Activated naive CD8-positive, alpha-beta T cell treated with anti-CD3 and anti-CD28 coated beads, Interleukin-2, amount 50 U/mL, for 24 hours (primary cell): ENCODE results near the gene DHRS13.
"Not testable (repeated sequence)": the region's sequence is repeated elsewhere in the genome, so short reads cannot be mapped to it uniquely, and the experiment has no call there.

Experiments used
- ATAC-seq: fragments of 150-1000 bp; cut with Tn5 transposase; one replicate; pipeline ENCODE4 v1.10.0; 2021
- DNase-seq: peaks from one replicate; pipeline ENCODE4 v3.0.0; 2021
- H3K27ac Mint-ChIP-seq: one replicate; pipeline ENCODE4 v1.8.0; 2021; ENCODE audit warnings: mild to moderate bottlenecking, mixed read lengths
- H3K27me3 Mint-ChIP-seq: one replicate; pipeline ENCODE4 v1.8.0; 2021; ENCODE audit warnings: mixed read lengths
- H3K36me3 Mint-ChIP-seq: one replicate; pipeline ENCODE4 v1.8.0; 2021; ENCODE audit warnings: low read depth, mixed read lengths
- H3K4me1 Mint-ChIP-seq: one replicate; pipeline ENCODE4 v1.8.0; 2021; ENCODE audit warnings: mixed read lengths
- H3K4me3 Mint-ChIP-seq: one replicate; pipeline ENCODE4 v1.8.0; 2021; ENCODE audit warnings: mild to moderate bottlenecking, moderate library complexity, mixed read lengths
- H3K9me3 Mint-ChIP-seq: one replicate; pipeline ENCODE4 v1.8.0; 2021; ENCODE audit warnings: mixed read lengths

The DHRS13 gene

DNA sequence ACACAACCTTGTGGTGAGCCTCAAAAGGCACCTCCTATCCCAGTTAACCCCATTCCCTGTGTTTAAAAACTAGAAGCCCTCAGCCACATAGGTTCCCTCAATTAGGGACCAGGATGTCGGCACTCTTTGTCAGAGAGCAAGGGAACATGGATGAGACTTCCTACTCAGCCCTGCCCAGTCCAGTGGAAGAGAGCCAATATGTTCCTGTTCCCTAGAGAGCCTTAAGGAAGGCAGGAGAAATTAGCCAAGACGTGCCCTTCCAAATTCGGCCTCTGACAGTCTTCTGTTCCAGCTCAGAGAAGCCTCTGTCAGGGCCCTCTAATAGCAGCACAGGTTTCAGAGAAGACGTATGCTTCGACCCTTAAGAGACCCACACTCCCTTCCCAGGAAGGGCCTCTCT lies 14.6 kb upstream of the DHRS13 start:
- ATAC-seq, result no peak
- no peaks in the 10 kb centered on the region for H3K27me3 Mint-ChIP-seq
- no peak for DNase-seq
- no peak overlapping the region for H3K4me3 Mint-ChIP-seq
- H3K4me1 Mint-ChIP-seq, result peaks cover 10% of the 10 kb centered on the region
- H3K36me3 Mint-ChIP-seq, result peaks cover 68% of the 10 kb centered on the region
- H3K27ac Mint-ChIP-seq, result no peak overlapping the region
- no peaks in the 10 kb centered on the region for H3K9me3 Mint-ChIP-seq

DNA sequence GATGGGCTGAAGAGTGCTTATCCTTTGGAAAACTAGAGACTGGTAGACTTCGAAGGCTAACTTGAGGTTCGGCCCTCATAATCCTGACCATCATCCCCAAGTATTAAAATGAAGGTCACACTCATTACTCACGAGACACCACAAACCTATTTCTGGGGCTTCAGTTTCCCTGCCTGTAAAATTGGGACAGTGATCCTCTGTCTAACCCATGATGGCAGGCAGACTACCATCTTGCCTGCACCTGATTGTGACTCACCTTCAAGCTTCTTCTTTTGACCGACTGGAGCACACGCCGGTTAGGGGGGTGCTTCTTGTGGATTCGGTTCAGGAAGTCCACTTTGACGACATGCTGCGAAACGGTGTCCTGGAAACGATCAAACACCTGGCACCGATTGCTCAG lies 14.2 kb upstream of the DHRS13 start:
- Mint-ChIP-seq H3K36me3 (peaks cover 70% of the 10 kb centered on the region), H3K4me3 (no peak overlapping the region), H3K27ac (no peak overlapping the region), H3K27me3 (no peaks in the 10 kb centered on the region), H3K9me3 (no peaks in the 10 kb centered on the region), H3K4me1 (peaks cover 10% of the 10 kb centered on the region)
- DNase-seq (no peak), ATAC-seq (no peak)

DNA sequence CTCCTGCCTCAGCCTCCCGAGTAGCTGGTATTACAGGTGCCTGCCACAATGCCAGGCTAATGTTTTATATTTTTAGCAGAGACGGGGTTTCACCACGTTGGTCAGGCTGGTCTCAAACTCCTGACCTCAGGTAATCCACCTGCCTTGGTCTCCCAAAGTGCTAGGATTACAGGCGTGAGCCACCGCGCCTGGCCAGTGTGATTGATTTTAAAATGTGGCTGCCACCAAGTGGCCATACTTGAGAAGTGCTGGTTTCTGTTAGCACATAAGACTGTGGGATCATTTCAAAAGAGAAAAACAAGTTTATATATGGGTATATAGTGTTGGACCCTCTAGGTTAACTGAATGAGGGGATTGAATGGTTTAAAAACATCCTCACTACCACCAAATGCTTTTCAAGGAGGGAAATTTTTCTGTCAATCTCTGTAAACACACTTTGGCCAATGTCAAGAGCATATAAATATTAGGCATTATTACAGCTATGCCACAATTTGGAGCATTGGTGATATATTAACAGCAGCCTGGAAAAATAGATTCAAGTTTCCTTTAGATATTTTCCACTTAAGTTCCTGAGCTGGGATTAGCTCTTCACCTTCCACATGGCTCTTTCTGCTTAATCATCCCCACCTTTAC lies 13.5 kb upstream of the DHRS13 start:
- H3K4me1 Mint-ChIP-seq, result peaks cover 10% of the 10 kb centered on the region
- no peaks in the 10 kb centered on the region for H3K9me3 Mint-ChIP-seq
- no peak overlapping the region for H3K4me3 Mint-ChIP-seq
- ATAC-seq, result peak; percentile 50
- peaks cover 66% of the 10 kb centered on the region for H3K36me3 Mint-ChIP-seq
- no peaks in the 10 kb centered on the region for H3K27me3 Mint-ChIP-seq
- no peak overlapping the region for H3K27ac Mint-ChIP-seq
- no peak for DNase-seq

DNA sequence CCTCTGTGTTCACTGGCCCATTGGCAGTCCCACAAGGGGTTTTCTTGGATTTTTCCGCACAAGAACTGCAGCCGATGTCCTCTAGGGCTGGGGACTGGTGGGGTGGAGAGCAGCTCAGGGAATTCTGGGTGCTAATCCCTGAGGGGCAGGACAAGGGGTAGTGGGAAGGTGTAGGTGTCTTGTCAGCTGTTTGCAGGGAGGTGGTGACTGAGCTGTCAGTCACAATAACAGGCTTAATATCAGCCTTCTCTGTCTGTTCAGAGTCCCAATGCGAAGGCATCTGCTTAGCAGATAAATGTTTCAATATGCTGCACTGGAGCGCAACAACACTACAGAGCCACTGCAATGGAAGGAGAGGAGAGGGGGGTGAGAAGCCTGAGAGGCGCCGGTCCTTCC lies 10.1 kb upstream of the DHRS13 start:
- no peak overlapping the region for H3K4me3 Mint-ChIP-seq
- peak overlapping the region; percentile 57 for H3K27ac Mint-ChIP-seq
- H3K36me3 Mint-ChIP-seq, result peaks cover 66% of the 10 kb centered on the region

DNA sequence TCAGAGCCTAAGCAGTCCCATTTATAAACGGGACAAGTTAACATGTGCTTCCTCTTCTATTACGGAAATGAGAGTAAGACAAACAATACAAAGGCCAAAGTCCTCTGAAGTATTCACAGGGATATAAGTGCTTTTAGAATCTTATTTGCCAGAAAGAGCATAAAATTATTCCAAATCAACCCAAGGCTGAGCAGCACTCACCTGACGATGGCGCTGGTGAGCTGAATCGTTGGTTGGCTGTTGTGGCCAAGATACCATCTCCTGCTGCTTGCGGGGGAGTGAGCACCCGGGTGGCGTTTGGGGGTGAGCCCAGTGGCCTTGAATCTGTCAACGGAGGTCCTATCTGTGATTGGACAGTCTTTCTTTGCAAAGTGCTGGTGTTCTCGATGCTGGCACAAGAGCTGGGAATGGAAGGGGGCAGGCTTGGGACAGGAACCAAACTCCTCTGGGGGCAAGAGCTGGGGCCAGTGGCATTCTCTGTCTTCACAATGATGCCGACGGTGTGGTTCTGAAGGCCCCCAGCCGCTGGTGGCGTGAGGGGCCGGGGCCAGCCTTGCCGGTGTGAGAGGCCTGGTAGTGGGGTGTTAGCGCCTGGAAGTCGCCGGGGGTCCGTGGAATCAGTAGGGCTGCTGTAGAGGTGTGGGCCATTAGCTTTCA lies 9.5 kb upstream of the DHRS13 start:
- DNase-seq (no peak), ATAC-seq (no peak)
- Mint-ChIP-seq H3K27me3 (no peaks in the 10 kb centered on the region), H3K9me3 (no peaks in the 10 kb centered on the region), H3K27ac (peak overlapping the region; percentile 57), H3K4me3 (no peak overlapping the region), H3K4me1 (peaks cover 10% of the 10 kb centered on the region), H3K36me3 (peaks cover 65% of the 10 kb centered on the region)

More for the DNA sequence above, 10.1 kb upstream of the DHRS13 start:
- DNase-seq (no peak), ATAC-seq (no peak)
- no peaks in the 10 kb centered on the region for H3K9me3 Mint-ChIP-seq
- no peaks in the 10 kb centered on the region for H3K27me3 Mint-ChIP-seq
- H3K4me1 Mint-ChIP-seq, result peaks cover 10% of the 10 kb centered on the region

DNA sequence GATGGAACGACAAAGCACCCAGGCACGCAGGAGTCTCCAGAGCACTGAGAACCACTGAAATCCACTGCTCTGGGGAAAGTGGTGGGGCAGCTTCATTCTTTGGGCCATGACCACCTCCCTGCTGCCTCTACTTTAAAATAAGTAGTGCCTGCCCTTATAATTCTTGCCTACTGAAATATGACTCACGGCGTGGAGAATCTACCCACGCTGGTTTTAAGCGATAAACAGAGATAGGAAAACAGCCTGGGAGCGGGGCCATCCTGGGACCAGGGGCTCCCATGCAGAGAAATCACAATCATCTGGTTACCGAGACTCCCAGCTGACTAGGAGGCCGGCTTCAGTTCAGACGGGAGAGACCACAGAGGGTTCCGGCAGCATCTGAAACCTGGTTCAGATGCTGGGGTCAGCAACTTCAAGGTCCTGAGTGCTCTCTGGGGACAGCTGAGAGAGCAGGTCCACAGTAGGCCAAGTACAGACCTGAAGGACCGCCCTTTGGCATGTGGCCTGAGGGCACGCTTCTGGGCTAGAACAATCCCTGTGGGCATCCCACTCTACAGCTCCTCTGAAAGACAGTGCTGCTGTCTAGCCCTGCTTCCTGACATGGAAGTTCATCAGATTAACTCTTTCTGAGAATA lies 8.6 kb upstream of the DHRS13 start:
- H3K27ac Mint-ChIP-seq, result no peak overlapping the region
- no peaks in the 10 kb centered on the region for H3K9me3 Mint-ChIP-seq

DNA sequence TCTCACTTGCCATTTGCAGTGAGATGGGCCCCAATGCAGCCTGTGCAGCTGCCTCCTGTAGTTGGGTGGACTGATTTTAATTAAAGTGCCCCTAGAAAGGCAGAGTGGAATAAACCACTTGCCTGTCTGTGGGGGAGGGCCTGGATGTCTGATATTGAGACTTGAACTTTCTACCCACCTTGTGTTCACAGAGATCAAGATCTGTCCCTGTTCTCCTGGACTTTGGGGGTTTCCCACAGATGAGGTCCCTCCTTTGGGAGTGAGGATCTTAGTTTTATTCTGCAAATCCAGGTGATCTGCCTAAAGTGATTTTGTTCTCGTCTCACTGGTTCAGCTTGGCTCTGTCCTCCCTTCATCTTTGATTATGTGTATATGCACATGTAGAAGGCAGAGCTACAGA lies 7.7 kb upstream of the DHRS13 start:
- ATAC-seq, result no peak
- Mint-ChIP-seq H3K4me1 (peaks cover 10% of the 10 kb centered on the region), H3K36me3 (peaks cover 49% of the 10 kb centered on the region), H3K9me3 (no peaks in the 10 kb centered on the region), H3K27ac (no peak overlapping the region), H3K27me3 (no peaks in the 10 kb centered on the region), H3K4me3 (no peak overlapping the region)
- DNase-seq, result no peak

More for the DNA sequence above, 8.6 kb upstream of the DHRS13 start:
- no peaks in the 10 kb centered on the region for H3K27me3 Mint-ChIP-seq
- ATAC-seq, result no peak
- H3K4me1 Mint-ChIP-seq, result peaks cover 10% of the 10 kb centered on the region
- no peak for DNase-seq
- no peak overlapping the region for H3K4me3 Mint-ChIP-seq
- peaks cover 57% of the 10 kb centered on the region for H3K36me3 Mint-ChIP-seq

DNA sequence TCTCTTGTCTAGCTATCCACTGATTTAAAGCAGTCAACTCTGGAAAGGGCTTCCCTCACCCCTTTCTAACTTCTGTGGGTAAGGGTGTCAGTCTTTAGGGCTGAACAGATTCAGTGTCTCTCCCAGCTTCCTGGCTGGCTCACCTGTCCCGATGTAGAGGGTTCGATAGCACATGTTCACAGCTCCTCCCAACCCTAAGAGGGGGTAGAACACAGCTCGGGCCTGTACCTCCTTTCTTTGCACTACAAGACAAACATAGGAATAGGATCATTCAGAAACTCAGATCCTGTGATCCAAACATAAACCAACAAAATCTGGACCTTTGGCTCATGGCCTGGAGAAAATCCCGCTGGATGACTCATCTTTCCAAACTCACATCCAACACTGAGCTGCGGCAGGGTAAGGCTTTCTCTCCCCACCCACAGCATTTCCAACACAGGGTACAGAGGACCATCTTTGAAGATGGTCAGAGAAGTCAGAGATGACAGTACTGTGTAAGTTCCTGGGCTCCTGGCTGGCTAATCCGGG lies 5.8 kb upstream of the DHRS13 start:
- Mint-ChIP-seq H3K27ac (no peak overlapping the region), H3K4me3 (no peak overlapping the region), H3K9me3 (no peaks in the 10 kb centered on the region), H3K4me1 (no peaks in the 10 kb centered on the region), H3K36me3 (peaks cover 34% of the 10 kb centered on the region), H3K27me3 (no peaks in the 10 kb centered on the region)
- no peak for ATAC-seq
- DNase-seq, result no peak

DNA sequence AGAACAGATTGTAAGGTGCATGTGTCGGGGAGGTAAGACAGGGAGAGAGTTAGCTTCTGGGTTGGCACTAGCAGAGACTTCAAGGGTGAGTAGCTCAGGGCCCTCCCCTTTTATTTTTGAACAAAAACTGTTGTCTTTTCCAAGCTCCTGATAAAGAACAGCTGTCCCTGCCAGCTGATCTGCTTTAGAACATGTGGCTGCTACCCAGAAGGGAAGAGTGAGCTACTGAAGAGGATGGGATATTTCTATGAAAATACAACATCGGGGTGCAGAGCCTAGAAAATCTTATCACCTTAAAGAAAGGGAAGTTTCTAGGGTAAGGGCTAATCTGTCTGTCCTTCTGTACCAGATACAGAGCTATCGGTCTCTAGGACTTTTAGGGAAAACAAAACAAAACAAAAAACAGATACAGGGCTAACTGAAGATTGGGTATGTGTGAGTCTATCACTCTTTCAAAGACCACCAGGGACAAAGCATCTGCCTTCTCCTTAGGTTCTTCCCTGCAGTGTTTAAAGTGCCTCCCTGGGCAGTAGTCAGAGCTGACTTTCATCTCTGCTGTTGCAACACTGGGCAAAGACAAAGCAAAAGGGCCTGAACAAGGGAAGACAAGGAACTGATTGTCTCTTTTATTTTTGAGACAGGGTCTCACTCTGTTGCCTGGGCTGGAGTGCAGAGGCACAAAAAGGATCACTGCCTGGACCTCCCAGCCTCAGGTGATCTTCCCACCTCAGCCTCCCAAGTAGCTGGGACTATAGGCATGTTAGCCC lies 5.0 kb upstream of the DHRS13 start:
- ATAC-seq (no peak), DNase-seq (no peak)
- Mint-ChIP-seq H3K9me3 (no peaks in the 10 kb centered on the region), H3K27me3 (no peaks in the 10 kb centered on the region), H3K4me3 (no peak overlapping the region), H3K36me3 (peaks cover 27% of the 10 kb centered on the region), H3K27ac (peak overlapping the region; percentile 14), H3K4me1 (no peaks in the 10 kb centered on the region)

DNA sequence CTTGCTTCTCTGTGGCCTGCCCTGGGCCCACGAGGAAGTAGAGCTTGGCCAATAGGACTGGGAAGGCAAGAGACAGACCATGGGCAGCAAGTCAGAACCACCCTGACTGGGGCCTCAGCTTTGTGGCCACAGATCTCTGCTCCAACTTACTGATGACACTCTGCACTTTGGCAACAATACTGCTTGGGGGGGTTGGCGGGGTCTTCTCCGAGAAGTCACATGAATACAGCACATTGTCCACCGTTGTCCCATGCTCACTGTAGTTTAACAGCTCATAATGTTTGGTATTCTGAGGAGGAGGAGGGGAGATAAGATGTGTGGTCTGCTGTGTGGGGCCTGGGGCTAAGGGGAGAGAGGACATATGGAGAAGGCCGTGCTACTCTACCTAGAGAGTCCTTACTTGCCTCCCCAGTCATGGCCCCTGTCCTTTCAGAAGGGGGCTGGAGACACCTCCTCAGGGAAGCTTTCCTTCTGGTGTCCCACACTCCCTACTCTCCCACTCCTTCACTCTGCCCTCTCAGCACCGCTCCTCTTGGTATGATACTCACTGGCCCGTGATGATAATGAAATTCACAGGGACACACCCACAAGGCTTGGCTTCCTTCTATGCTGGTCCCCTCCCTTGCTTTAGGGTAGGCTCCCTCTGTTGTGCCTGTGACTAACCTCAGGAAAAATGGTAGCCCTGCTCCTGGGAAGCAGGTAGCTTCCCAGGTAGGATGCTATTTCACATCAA lies 4.0 kb upstream of the DHRS13 start:
- Mint-ChIP-seq H3K9me3 (no peaks in the 10 kb centered on the region), H3K27ac (peak overlapping the region; percentile 13), H3K4me1 (peaks cover 5% of the 10 kb centered on the region), H3K36me3 (peaks cover 22% of the 10 kb centered on the region), H3K4me3 (no peak overlapping the region), H3K27me3 (no peaks in the 10 kb centered on the region)
- DNase-seq, result no peak
- ATAC-seq, result no peak

DNA sequence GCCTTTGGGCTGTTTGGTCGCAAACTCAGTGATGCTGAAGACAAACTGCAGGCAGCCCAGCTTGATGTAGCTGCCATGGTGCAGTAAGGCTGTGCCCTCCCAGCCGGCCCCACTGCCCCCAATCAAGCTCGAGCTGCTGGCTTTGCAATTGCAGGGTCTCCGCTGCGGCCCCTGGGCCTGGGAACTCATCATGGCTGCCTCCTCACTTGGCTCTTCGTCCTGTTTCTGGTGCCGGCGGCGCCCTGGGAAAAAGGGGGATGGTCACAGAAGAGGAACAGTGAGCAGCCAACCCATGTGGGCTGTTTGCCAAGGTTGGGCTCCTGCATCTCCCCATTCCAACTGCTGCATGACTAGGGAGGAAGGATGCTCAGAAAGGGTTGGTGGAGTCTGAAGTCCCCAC lies 3.4 kb upstream of the DHRS13 start:
- Mint-ChIP-seq H3K36me3 (peaks cover 22% of the 10 kb centered on the region), H3K4me3 (no peak overlapping the region), H3K9me3 (no peaks in the 10 kb centered on the region), H3K27me3 (no peaks in the 10 kb centered on the region), H3K27ac (no peak overlapping the region), H3K4me1 (peaks cover 11% of the 10 kb centered on the region)
- ATAC-seq (no peak), DNase-seq (no peak)

DNA sequence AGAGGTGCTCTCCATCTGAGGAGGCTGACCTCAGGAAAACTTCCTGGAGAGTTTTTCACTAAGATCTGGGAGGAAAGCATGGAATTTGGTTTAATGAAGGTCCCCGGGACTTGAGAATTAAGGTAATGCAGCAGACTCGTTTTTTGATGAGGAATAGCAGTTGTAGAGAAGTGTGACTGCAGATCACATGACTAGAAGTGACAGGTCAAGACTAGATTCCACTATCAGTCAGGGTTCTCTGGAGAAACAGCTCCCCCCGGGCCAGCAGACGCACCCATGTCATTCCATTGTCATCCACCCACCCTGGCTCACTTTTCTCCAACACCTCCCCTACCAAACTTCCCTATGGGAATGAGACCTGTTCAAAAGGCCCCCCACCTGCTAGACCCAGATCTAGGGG lies 1.9 kb upstream of the DHRS13 start:
- no peak for DNase-seq
- Mint-ChIP-seq H3K27ac (no peak overlapping the region), H3K4me1 (peaks cover 17% of the 10 kb centered on the region), H3K36me3 (peaks cover 18% of the 10 kb centered on the region), H3K4me3 (no peak overlapping the region), H3K27me3 (no peaks in the 10 kb centered on the region), H3K9me3 (no peaks in the 10 kb centered on the region)
- no peak for ATAC-seq

DNA sequence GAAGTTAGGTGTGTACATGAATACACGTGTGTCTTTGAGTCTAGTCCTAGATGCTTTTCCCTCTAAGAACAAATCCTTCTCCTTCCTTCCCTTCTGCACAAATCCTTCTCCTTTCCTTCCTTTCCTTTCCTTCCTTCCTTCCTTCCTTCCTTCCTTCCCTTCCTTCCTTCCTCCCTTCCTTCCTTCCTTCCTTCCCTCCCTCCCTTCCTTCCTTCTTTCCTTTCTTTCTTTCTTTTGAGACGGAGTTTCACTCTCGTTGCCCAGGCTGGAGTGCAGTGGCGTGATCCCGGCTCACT lies 615 bp upstream of the DHRS13 start:
- H3K27me3 Mint-ChIP-seq, DNase-seq, H3K9me3 Mint-ChIP-seq, ATAC-seq: not testable (repeated sequence)
- peaks cover 25% of the 10 kb centered on the region for H3K4me1 Mint-ChIP-seq
- peaks cover 19% of the 10 kb centered on the region for H3K36me3 Mint-ChIP-seq
- H3K4me3 Mint-ChIP-seq, result peak overlapping the region; percentile 58
- H3K27ac Mint-ChIP-seq, result peak overlapping the region; percentile 55
